ENCODE measurements around the gene HACD3.

DNA sequence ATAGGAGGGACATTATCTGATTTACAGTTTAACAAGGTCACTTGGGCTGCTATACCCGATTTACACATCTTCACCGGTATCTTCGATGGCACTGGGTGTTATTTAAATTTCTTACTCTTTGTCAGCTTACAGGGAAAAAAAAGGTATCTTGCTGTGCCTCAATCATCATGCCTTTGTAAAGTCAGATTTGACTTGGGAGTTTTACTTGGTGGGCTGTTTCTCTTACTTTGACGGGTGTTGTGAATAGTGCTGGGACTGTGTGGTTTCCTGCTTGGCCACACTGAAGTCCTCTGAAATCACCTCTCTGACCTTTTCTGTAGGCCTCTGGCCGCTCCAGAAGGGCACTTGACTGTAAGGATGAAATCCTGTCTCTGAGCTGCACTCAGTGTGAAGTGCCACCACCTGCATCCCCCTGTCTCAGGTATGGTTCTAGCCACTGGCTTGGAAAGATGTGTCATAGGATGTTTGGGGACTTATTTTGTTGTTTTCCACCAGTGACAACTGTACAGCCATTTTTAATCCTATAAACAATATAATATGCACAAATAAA lies 88.4 kb downstream of the HACD3 start:
- TF ChIP-seq CEBPB (IDR thresholded peaks at IDR 0.05; ENCODE audit: low read depth, low read length) (no peak), POLR2A (IDR thresholded peaks at IDR 0.05; ENCODE audit: low read depth, low read length) (no peak), NFE2L2 (IDR thresholded peaks at IDR 0.05; ENCODE audit: low read depth, low read length) (no peak), FOS (IDR thresholded peaks at IDR 0.05; ENCODE audit: low read depth, low read length) (no peak), MAZ (IDR thresholded peaks at IDR 0.05; ENCODE audit: borderline replicate concordance, low read depth, low read length) (no peak), RAD21 (IDR thresholded peaks at IDR 0.05; ENCODE audit: low read length) (no peak), MXI1 (IDR thresholded peaks at IDR 0.05; ENCODE audit: borderline replicate concordance, low read depth, low read length) (no peak), BHLHE40 (IDR thresholded peaks at IDR 0.05; ENCODE audit: low read depth, low read length) (no peak)
- TF ChIP-seq, protein P1, sequence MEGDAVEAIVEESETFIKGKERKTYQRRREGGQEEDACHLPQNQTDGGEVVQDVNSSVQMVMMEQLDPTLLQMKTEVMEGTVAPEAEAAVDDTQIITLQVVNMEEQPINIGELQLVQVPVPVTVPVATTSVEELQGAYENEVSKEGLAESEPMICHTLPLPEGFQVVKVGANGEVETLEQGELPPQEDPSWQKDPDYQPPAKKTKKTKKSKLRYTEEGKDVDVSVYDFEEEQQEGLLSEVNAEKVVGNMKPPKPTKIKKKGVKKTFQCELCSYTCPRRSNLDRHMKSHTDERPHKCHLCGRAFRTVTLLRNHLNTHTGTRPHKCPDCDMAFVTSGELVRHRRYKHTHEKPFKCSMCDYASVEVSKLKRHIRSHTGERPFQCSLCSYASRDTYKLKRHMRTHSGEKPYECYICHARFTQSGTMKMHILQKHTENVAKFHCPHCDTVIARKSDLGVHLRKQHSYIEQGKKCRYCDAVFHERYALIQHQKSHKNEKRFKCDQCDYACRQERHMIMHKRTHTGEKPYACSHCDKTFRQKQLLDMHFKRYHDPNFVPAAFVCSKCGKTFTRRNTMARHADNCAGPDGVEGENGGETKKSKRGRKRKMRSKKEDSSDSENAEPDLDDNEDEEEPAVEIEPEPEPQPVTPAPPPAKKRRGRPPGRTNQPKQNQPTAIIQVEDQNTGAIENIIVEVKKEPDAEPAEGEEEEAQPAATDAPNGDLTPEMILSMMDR (conservative IDR thresholded peaks at IDR 0.05; ENCODE audit: low read depth, low read length), result no peak

All from IMR-90 (cell line).